A549 (cell line): Measurements from ENCODE around the gene ZNF785. TPM values are rescaled to one million over a fixed set of nuclear protein-coding genes. Genes with fewer than 3 reads are reported as not detected.
A peak's percentile ranks its signal among the peaks of the same experiment; 100 is the strongest.
"Not testable (repeated sequence)": the region's sequence is repeated elsewhere in the genome, so short reads cannot be mapped to it uniquely, and the experiment has no call there.

Experiments used
- ATAC-seq, 2 experiments: fragments of 200-7000 bp in 1 of 2; fragments of >200 bp in 1 of 2; cut with Nextera tagmentation in 1 of 2; cut with Tn5 transposase in 1 of 2; 3 replicates each; pipeline versions ENCODE4 v1.8.0 to v1.9.1; 2018 to 2020; ENCODE audit warnings: mild to moderate bottlenecking in 1 of 2, moderate library complexity in 1 of 2
- CTCF ChIA-PET: fragments of 300-600 bp; sonication (Branson Sonifier 250); formaldehyde crosslinking; extraction: SDS; loops from one replicate; lab custom pipeline; 2021; ENCODE audit warnings: antibody characterized with exemption, inconsistent platforms; lab: Yijun Ruan, JAX
- POLR2A ChIA-PET: fragments of 350-600 bp; formaldehyde crosslinking; extraction: SDS; loops from one replicate; lab custom pipeline; 2021; ENCODE audit warnings: antibody characterized with exemption, inconsistent platforms; lab: Yijun Ruan, JAX
- DNase-seq, 2 experiments: peaks; one replicate each; pipeline versions ENCODE4 v3.0.0 to v3.0.0-alpha.2; 2011 to 2016; ENCODE audit warnings: low read depth in 1 of 2, low spot score in 1 of 2
- FAIRE-seq: peaks from 2 replicates; lab custom pipeline; 2011; peaks lifted over from hg19 to GRCh38; lab: Jason Lieb, UNC
- H3K27ac ChIP-seq, 2 experiments: fragments of >200 bp; sonication (Bioruptor Twin); formaldehyde crosslinking; 3 replicates each; pipeline ENCODE4 v1.5.1; 2016 to 2017
- H3K4me1 ChIP-seq: fragments of >200 bp; sonication (Bioruptor Twin); formaldehyde crosslinking; 3 replicates; pipeline ENCODE4 v1.6.1; 2016
- H3K4me2 ChIP-seq: fragments of >200 bp; sonication (Bioruptor Twin); formaldehyde crosslinking; 3 replicates; pipeline ENCODE4 v1.6.1; 2016
- H3K4me3 ChIP-seq: fragments of >200 bp; sonication (Bioruptor Twin); formaldehyde crosslinking; 3 replicates; pipeline ENCODE4 v1.5.1; 2016
- H3K9me3 ChIP-seq: fragments of >200 bp; sonication (Bioruptor Twin); formaldehyde crosslinking; 3 replicates; pipeline ENCODE4 v1.6.1; 2016
- CTCF ChIP-seq: fragments of >200 bp; sonication (Bioruptor Twin); formaldehyde crosslinking; IDR thresholded peaks from 3 replicates; pipeline ENCODE4 v1.5.1; 2016
- FOSB ChIP-seq: fragments of 250-450 bp; sonication (Bioruptor Pico); IDR thresholded peaks from 2 replicates; pipeline ENCODE4 v1.5.0; 2020; ENCODE audit warnings: mild to moderate bottlenecking, moderate library complexity
- JUNB ChIP-seq: fragments of >200 bp; sonication (Bioruptor Twin); formaldehyde crosslinking; IDR thresholded peaks from 2 replicates; pipeline ENCODE4 v1.6.1; 2016
- MAFK ChIP-seq: fragments of 450-650 bp; IDR thresholded peaks from 2 replicates; pipeline ENCODE4 v1.6.1; 2014; ENCODE audit not compliant: partially characterized antibody
- MAZ ChIP-seq: fragments of 150-350 bp; IDR thresholded peaks from 2 replicates; pipeline ENCODE4 v1.6.1; 2014; ENCODE audit warnings: antibody characterized with exemption, low read depth, low read length, borderline replicate concordance
- NR3C1 ChIP-seq: fragments of >200 bp; sonication (Bioruptor Twin); formaldehyde crosslinking; IDR thresholded peaks from 3 replicates; pipeline ENCODE4 v1.6.1; 2017
- RARB ChIP-seq: fragments of 250-450 bp; sonication (Bioruptor Pico); IDR thresholded peaks from 2 replicates; pipeline ENCODE4 v1.8.0; 2021; ENCODE audit warnings: mild to moderate bottlenecking, moderate library complexity
- RNF2 ChIP-seq: fragments of 200-600 bp; sonication (generic); IDR thresholded peaks from 2 replicates; pipeline ENCODE4 v1.6.1; 2016; ENCODE audit warnings: low read depth, mild to moderate bottlenecking, antibody characterized with exemption, moderate library complexity, borderline replicate concordance
- SREBF2 ChIP-seq: fragments of 450-650 bp; IDR thresholded peaks from 2 replicates; pipeline ENCODE4 v1.6.1; 2014; ENCODE audit warnings: mild to moderate bottlenecking, moderate library complexity
- WGBS: methylation state at CpG from one replicate; pipeline ENCODE4 v1.1.6; 2017; ENCODE audit errors: missing lambda C conversion rate; 5-methylcytosine and 5-hydroxymethylcytosine counted together
- polyA plus RNA-seq, 4 experiments: library from polyadenylated mRNA; depleted of rRNA in 3 of 4; stranded (reverse); fragments of >200 nt; fragmentation: RNase III in 1 of 4; extraction: RNeasy Plus Mini Kit Qiagen cat#74134 plus additional on column Dnase treatment in 1 of 4; gene quantifications; 2 replicates in 3 of 4; 3 replicates in 1 of 4; pipeline ENCODE4 v1.2.3, GENCODE V29; 2011 to 2017

ZNF785 gene
- polyA plus RNA-seq, 2 of the 4 experiments (the other 2 are of a cell fraction) = not detected

- TF ChIP-seq RARB (CRISPR knock-in tag) = no peak
- no peak for TF ChIP-seq JUNB
- no peak for TF ChIP-seq NR3C1
- TF ChIP-seq MAFK = peak; percentile 48
- no peak for TF ChIP-seq RNF2
- no peak for TF ChIP-seq MAZ
- no peak for TF ChIP-seq CTCF
- no peak for TF ChIP-seq SREBF2
These were observed 43.8 kb downstream of the ZNF785 start (continued) for GRCh38 chr16:30541502-30542329.

DNA sequence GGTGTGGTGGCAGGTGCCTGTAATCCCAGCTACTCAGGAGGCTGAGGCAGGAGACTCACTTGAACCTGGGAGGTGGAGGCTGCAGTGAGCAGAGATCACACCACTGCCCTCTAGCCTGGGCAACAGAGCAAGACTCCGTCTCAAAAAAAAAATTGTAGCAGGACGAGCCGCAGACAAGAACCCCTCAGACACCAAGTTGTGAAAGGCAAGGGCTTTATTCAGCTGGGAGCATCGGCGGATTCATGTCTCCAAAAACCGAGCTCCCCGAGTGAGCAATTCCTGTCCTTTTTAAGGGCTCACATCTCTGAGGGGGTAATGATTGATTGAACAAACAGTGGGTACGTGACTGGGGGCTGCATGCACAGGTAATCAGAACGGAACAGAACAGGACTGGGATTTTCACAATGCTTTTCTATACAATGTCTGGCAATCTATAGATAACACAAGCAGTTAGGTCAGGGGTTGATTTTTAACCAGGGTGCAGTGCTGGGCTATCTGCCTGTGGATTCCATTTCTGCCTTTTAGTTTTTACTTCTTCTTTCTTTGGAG is 44.5 kb downstream of the ZNF785 start:
- peak overlapping the region; percentile 33; the same call in 2 of the 3 replicates for H3K4me2 ChIP-seq
- ChIA-PET CTCF (interaction anchor here (0.6 to 1.9 kb wide), 4 partner anchors 15 to 74 kb away, joined by 3 to 6 read pairs (median 4); no protein-coding TSS in a partner anchor), POLR2A (interaction anchor here (2.9 kb wide), 1 partner anchor 17 kb away, joined by 9 read pairs; the partner anchor contains the start of gene ZNF764)
- peak in 1 of 2 experiments; percentile 24; a peak in 1 of 6 replicates for ATAC-seq
- peaks cover 10% of the 10 kb centered on the region; the same call in 1 of the 3 replicates for H3K4me1 ChIP-seq
- H3K4me3 ChIP-seq, H3K27ac ChIP-seq, FAIRE-seq, H3K9me3 ChIP-seq, DNase-seq: not testable (repeated sequence)
- WGBS = 78% methylated on average over 9 of the region's 9 CpGs

- 87% methylated on average over 13 of the region's 13 CpGs for WGBS
- not testable (repeated sequence) for H3K4me3 ChIP-seq, DNase-seq, H3K4me2 ChIP-seq, H3K9me3 ChIP-seq, FAIRE-seq, ATAC-seq
- ChIA-PET POLR2A (interaction anchor here (2.9 kb wide), 1 partner anchor 18 kb away, joined by 9 read pairs; the partner anchor contains the start of gene ZNF764), CTCF (interaction anchor here (0.8 to 1.9 kb wide), 3 partner anchors 17 to 75 kb away, joined by 3 to 6 read pairs (median 4); no protein-coding TSS in a partner anchor)
- Histone ChIP-seq H3K4me1 (peaks cover 17% of the 10 kb centered on the region; the same call in 2 of the 3 replicates), H3K27ac (peak overlapping the region in 1 of 2 experiments; percentile 31; a peak in 2 of 6 replicates)
These were observed 45.4 kb downstream of the ZNF785 start for GRCh38 chr16:30539986-30540526.

DNA sequence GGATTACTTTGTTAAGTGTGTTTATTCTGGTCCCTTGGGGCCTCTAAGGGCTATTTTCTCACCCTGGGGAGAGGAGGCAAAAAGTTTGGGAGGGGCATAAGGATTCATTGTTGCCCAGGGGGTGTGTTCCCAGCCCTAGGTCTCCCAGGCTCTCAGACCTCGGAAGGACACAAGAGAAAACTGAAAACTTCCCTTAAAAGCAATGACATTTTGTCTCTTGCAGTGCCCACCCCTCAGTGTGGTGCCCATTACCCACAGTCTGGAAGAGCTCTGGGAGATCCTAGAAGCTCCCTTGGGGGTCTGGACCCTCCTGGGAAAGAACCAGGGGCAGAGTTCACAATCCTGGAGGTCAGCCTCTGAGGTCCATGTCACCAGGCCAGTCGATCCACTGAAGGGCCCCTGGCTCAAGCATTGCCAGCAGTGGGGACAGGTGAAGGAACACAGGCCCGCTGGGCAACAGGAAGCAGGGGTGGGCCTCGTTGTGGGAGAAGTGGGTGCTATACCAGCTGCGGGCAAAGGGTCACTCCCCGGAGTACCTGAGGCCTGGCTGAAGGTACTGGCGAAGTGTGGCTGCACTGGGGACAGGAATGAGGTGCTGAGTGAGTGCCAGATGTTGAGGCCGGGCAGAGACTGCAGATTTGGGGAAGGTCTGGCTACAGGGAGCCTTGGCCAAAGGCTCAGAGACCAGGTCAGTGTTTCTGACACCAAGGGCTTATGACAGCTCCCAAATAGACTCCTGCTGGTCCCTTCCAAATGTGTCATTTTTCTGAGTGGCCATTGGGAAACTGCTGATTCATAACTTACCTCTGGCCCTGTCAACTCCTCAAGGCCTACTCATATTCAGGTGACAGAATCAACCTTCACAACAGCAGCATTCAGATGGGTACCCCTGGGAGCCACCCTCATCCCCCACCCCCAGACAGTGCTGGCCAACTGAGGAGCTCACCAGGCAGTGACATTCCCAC is 46.2 kb downstream of the ZNF785 start:
- FAIRE-seq (no peak), ATAC-seq (no peak), DNase-seq (no peak)
- Histone ChIP-seq H3K4me2 (no peak overlapping the region), H3K4me3 (no peak overlapping the region)
- 92% methylated on average over 7 of the region's 8 CpGs for WGBS
- CTCF ChIA-PET = interaction anchor here (1.8 to 1.9 kb wide), 2 partner anchors 18 to 76 kb away, joined by 4 to 6 read pairs; no protein-coding TSS in a partner anchor
- TF ChIP-seq MAFK (peak; percentile 3), FOSB (CRISPR knock-in tag) (no peak)
- TF ChIP-seq, all 56 proteins: peak for 1
- peak overlapping the region in 1 of 2 experiments; percentile 31; a peak in 2 of 6 replicates for H3K27ac ChIP-seq
- no peaks in the 10 kb centered on the region for H3K9me3 ChIP-seq
- POLR2A ChIA-PET = interaction anchor here (2.9 kb wide), 1 partner anchor 19 kb away, joined by 9 read pairs; the partner anchor contains the start of gene ZNF764
- peaks cover 17% of the 10 kb centered on the region; the same call in 2 of the 3 replicates for H3K4me1 ChIP-seq

DNA sequence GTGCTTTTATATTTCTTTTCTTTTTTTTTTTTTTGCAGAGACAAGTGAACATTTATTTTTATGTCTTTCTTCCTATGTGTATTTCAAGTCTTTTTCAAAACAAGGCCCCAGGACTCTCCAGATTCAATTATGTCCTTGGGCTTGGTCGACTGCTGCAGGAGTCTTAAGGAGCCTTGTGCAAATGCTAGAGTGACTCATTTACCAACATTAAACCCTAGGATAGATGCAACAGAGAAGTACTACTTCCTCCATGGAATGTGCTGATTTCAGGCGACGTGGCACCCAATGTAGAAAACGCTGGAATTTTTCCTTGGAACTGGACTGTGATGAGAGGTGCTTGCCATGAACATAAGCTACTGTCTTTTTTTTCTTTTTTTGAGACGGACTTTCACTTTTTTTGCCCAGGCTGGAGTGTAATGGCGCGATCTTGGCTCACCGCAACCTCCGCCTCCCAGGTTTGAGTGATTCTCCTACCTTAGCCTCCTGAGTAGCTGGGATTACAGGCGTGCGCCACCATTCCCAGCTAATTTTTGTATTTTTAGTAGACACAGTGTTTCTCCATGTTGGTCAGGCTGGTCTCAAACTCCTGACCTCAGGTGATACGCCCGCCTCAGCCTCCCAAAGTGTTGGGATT is 49.0 kb downstream of the ZNF785 start:
- H3K4me3 ChIP-seq, H3K9me3 ChIP-seq, H3K27ac ChIP-seq, FAIRE-seq, ATAC-seq, DNase-seq: not testable (repeated sequence)
- H3K4me2 ChIP-seq = peak overlapping the region; percentile 87; the same call in 2 of the 3 replicates
- 90% methylated on average over 13 of the region's 13 CpGs for WGBS
- ChIA-PET CTCF (interaction anchor here (0.6 to 2.2 kb wide), 6 partner anchors 16 to 98 kb away, joined by 4 to 9 read pairs (median 4); partner anchors contain the start of gene ZNF764), POLR2A (interaction anchor here (0.5 to 3.0 kb wide), 4 partner anchors 9 to 107 kb away, joined by 5 to 36 read pairs (median 6); partner anchors contain the start of genes DCTPP1 and ZNF764)
- H3K4me1 ChIP-seq = peaks cover 20% of the 10 kb centered on the region; the same call in 2 of the 3 replicates
